Breast epithelium (tissue), 3 donors: ENCODE data around the gene DPP8.

ENCODE experiments used
- POLR2AphosphoS5 ChIP-seq, 3 donors: sonication (generic); formaldehyde crosslinking; IDR thresholded peaks; one replicate each; pipeline ENCODE4 v1.6.1; 2017; ENCODE audit warnings: antibody characterized with exemption in 3 of 3
- TF ChIP-seq, protein P1 (sequence below), 3 donors: fragments of 450-650 bp; IDR thresholded peaks; one replicate each; pipeline ENCODE4 v1.5.1; 2016 to 2017; ENCODE audit warnings: antibody characterized with exemption in 3 of 3, mild to moderate bottlenecking in 3 of 3, moderate library complexity in 3 of 3

DNA sequence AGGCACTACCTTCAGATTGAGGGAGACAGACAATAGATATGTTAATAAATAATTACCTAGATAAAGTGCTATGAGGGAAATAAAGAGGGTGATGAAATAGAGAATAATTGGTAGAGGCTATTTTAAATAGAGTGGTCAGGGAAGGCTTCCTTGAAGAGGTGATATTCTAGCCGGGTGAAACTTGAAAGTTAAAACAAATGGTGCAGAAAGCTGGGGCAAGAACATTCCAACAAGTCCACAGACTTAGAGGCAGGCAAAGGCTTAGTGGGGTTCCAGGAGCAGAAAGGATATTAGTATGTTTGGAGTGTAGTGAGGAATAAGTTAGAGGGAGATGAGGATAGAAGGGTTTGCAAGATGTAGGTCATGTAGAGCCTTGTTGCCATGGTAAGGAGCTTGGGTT is 22.8 kb upstream of the DPP8 start:
- TF ChIP-seq, protein P1, sequence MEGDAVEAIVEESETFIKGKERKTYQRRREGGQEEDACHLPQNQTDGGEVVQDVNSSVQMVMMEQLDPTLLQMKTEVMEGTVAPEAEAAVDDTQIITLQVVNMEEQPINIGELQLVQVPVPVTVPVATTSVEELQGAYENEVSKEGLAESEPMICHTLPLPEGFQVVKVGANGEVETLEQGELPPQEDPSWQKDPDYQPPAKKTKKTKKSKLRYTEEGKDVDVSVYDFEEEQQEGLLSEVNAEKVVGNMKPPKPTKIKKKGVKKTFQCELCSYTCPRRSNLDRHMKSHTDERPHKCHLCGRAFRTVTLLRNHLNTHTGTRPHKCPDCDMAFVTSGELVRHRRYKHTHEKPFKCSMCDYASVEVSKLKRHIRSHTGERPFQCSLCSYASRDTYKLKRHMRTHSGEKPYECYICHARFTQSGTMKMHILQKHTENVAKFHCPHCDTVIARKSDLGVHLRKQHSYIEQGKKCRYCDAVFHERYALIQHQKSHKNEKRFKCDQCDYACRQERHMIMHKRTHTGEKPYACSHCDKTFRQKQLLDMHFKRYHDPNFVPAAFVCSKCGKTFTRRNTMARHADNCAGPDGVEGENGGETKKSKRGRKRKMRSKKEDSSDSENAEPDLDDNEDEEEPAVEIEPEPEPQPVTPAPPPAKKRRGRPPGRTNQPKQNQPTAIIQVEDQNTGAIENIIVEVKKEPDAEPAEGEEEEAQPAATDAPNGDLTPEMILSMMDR (IDR thresholded peaks at IDR 0.05) = no peak
- no peak for TF ChIP-seq POLR2AphosphoS5 (IDR thresholded peaks at IDR 0.05)
